ENCODE data around the gene STAG2.

- TF ChIP-seq CTCF (conservative IDR thresholded peaks at IDR 0.05; ENCODE audit: low read depth in 2 of 2) (no peak), EZH2 (IDR thresholded peaks at IDR 0.05; ENCODE audit: low read depth, unreplicated experiment) (no peak), ZNF114 (CRISPR knock-in tag; IDR thresholded peaks at IDR 0.05) (no peak), CREB1 (CRISPR knock-in tag; IDR thresholded peaks at IDR 0.05; ENCODE audit: low read depth) (no peak), POLR2AphosphoS5 (IDR thresholded peaks at IDR 0.05; ENCODE audit: low read depth) (no peak), EZH2phosphoT487 (IDR thresholded peaks at IDR 0.05; ENCODE audit: unreplicated experiment) (no peak), STAT1 (IDR thresholded peaks at IDR 0.05; ENCODE audit: unreplicated experiment) (no peak), JUNB (IDR thresholded peaks at IDR 0.05; ENCODE audit: unreplicated experiment) (no peak)
- TF ChIP-seq, protein P1, sequence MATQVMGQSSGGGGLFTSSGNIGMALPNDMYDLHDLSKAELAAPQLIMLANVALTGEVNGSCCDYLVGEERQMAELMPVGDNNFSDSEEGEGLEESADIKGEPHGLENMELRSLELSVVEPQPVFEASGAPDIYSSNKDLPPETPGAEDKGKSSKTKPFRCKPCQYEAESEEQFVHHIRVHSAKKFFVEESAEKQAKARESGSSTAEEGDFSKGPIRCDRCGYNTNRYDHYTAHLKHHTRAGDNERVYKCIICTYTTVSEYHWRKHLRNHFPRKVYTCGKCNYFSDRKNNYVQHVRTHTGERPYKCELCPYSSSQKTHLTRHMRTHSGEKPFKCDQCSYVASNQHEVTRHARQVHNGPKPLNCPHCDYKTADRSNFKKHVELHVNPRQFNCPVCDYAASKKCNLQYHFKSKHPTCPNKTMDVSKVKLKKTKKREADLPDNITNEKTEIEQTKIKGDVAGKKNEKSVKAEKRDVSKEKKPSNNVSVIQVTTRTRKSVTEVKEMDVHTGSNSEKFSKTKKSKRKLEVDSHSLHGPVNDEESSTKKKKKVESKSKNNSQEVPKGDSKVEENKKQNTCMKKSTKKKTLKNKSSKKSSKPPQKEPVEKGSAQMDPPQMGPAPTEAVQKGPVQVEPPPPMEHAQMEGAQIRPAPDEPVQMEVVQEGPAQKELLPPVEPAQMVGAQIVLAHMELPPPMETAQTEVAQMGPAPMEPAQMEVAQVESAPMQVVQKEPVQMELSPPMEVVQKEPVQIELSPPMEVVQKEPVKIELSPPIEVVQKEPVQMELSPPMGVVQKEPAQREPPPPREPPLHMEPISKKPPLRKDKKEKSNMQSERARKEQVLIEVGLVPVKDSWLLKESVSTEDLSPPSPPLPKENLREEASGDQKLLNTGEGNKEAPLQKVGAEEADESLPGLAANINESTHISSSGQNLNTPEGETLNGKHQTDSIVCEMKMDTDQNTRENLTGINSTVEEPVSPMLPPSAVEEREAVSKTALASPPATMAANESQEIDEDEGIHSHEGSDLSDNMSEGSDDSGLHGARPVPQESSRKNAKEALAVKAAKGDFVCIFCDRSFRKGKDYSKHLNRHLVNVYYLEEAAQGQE (IDR thresholded peaks at IDR 0.05; ENCODE audit: unreplicated experiment), result no peak
- TF ChIP-seq, protein P2, sequence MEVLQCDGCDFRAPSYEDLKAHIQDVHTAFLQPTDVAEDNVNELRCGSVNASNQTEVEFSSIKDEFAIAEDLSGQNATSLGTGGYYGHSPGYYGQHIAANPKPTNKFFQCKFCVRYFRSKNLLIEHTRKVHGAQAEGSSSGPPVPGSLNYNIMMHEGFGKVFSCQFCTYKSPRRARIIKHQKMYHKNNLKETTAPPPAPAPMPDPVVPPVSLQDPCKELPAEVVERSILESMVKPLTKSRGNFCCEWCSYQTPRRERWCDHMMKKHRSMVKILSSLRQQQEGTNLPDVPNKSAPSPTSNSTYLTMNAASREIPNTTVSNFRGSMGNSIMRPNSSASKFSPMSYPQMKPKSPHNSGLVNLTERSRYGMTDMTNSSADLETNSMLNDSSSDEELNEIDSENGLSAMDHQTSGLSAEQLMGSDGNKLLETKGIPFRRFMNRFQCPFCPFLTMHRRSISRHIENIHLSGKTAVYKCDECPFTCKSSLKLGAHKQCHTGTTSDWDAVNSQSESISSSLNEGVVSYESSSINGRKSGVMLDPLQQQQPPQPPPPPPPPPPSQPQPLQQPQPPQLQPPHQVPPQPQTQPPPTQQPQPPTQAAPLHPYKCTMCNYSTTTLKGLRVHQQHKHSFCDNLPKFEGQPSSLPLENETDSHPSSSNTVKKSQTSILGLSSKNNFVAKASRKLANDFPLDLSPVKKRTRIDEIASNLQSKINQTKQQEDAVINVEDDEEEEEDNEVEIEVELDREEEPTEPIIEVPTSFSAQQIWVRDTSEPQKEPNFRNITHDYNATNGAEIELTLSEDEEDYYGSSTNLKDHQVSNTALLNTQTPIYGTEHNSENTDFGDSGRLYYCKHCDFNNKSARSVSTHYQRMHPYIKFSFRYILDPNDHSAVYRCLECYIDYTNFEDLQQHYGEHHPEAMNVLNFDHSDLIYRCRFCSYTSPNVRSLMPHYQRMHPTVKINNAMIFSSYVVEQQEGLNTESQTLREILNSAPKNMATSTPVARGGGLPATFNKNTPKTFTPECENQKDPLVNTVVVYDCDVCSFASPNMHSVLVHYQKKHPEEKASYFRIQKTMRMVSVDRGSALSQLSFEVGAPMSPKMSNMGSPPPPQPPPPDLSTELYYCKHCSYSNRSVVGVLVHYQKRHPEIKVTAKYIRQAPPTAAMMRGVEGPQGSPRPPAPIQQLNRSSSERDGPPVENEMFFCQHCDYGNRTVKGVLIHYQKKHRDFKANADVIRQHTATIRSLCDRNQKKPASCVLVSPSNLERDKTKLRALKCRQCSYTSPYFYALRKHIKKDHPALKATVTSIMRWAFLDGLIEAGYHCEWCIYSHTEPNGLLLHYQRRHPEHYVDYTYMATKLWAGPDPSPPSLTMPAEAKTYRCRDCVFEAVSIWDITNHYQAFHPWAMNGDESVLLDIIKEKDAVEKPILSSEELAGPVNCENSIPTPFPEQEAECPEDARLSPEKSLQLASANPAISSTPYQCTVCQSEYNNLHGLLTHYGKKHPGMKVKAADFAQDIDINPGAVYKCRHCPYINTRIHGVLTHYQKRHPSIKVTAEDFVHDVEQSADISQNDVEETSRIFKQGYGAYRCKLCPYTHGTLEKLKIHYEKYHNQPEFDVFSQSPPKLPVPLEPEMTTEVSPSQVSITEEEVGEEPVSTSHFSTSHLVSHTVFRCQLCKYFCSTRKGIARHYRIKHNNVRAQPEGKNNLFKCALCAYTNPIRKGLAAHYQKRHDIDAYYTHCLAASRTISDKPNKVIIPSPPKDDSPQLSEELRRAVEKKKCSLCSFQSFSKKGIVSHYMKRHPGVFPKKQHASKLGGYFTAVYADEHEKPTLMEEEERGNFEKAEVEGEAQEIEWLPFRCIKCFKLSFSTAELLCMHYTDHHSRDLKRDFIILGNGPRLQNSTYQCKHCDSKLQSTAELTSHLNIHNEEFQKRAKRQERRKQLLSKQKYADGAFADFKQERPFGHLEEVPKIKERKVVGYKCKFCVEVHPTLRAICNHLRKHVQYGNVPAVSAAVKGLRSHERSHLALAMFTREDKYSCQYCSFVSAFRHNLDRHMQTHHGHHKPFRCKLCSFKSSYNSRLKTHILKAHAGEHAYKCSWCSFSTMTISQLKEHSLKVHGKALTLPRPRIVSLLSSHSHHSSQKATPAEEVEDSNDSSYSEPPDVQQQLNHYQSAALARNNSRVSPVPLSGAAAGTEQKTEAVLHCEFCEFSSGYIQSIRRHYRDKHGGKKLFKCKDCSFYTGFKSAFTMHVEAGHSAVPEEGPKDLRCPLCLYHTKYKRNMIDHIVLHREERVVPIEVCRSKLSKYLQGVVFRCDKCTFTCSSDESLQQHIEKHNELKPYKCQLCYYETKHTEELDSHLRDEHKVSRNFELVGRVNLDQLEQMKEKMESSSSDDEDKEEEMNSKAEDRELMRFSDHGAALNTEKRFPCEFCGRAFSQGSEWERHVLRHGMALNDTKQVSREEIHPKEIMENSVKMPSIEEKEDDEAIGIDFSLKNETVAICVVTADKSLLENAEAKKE (CRISPR knock-in tag; IDR thresholded peaks at IDR 0.05), result no peak
- TF ChIP-seq, protein P3, sequence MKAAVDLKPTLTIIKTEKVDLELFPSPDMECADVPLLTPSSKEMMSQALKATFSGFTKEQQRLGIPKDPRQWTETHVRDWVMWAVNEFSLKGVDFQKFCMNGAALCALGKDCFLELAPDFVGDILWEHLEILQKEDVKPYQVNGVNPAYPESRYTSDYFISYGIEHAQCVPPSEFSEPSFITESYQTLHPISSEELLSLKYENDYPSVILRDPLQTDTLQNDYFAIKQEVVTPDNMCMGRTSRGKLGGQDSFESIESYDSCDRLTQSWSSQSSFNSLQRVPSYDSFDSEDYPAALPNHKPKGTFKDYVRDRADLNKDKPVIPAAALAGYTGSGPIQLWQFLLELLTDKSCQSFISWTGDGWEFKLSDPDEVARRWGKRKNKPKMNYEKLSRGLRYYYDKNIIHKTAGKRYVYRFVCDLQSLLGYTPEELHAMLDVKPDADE (IDR thresholded peaks at IDR 0.05), result no peak
These were observed 155.8 kb downstream of the STAG2 start for GRCh38 chrX:124117325-124117724.
